Measurements from ENCODE around the gene ZNF362.

GRCh38 chr1:33305016-33305415, 48.7 kb downstream of the ZNF362 start:
- no peak for TF ChIP-seq CTCF (conservative IDR thresholded peaks at IDR 0.05 in 1 of 2, IDR thresholded peaks at IDR 0.05 in 1 of 2; ENCODE audit: low read depth in 1 of 2, low read length in 2 of 2)
- no peak for TF ChIP-seq EZH2 (IDR thresholded peaks at IDR 0.05; ENCODE audit: low read length, missing control alignments)
